A673 (cell line): ENCODE data around the gene COLEC12. TPM values are rescaled to one million over a fixed set of nuclear protein-coding genes. Genes with fewer than 3 reads are reported as not detected.

Experiments used
- BruUV-seq: library from RNA; stranded (reverse); fragments of 400-500 nt; replicated peaks from 2 replicates; lab custom pipeline; 2021; lab: Mats Ljungman, UMichigan
- CTCF ChIA-PET: fragments of 300-600 bp; sonication (Branson Sonifier 250); formaldehyde crosslinking; loops from one replicate; lab custom pipeline; 2022; ENCODE audit warnings: antibody characterized with exemption; lab: Charles Lee
- POLR2A ChIA-PET: fragments of 300-600 bp; sonication (Branson Sonifier 250); formaldehyde crosslinking; loops from one replicate; lab custom pipeline; 2022; ENCODE audit warnings: antibody characterized with exemption; ENCODE audit not compliant: low non-redundant PET; lab: Charles Lee
- DNase-seq: peaks from one replicate; pipeline ENCODE4 v3.0.0-alpha.2; 2015; ENCODE audit warnings: low spot score
- H3K27ac ChIP-seq: fragments of 200-600 bp; sonication (generic); 2 replicates; pipeline ENCODE4 v1.5.1; 2016; ENCODE audit warnings: mixed run types, low read depth, mild to moderate bottlenecking, mixed read lengths, antibody characterized with exemption, low read length; ENCODE audit not compliant: poor library complexity, severe bottlenecking
- H3K27me3 ChIP-seq: fragments of 200-600 bp; sonication (generic); replicated peaks from 2 replicates; pipeline ENCODE4 v1.6.1; 2017; ENCODE audit warnings: mixed run types, low read depth, mild to moderate bottlenecking, mixed read lengths, antibody characterized with exemption, low read length; ENCODE audit not compliant: insufficient read depth, poor library complexity
- H3K36me3 ChIP-seq: fragments of 200-600 bp; sonication (generic); 2 replicates; pipeline ENCODE4 v1.6.1; 2016; ENCODE audit warnings: mixed run types, mild to moderate bottlenecking, mixed read lengths, antibody characterized with exemption, low read length; ENCODE audit not compliant: insufficient read depth, poor library complexity, severe bottlenecking
- H3K4me1 ChIP-seq: fragments of 200-600 bp; sonication (generic); 2 replicates; pipeline ENCODE4 v1.6.1; 2017; ENCODE audit warnings: mixed run types, mild to moderate bottlenecking, mixed read lengths, antibody characterized with exemption, low read length; ENCODE audit not compliant: insufficient read depth, poor library complexity, severe bottlenecking
- H3K4me3 ChIP-seq: fragments of 200-600 bp; sonication (generic); 2 replicates; pipeline ENCODE4 v1.5.1; 2016; ENCODE audit warnings: low read depth, mixed run types, mild to moderate bottlenecking, mixed read lengths, low read length; ENCODE audit not compliant: poor library complexity, severe bottlenecking
- H3K9me3 ChIP-seq: fragments of 200-600 bp; sonication (generic); 2 replicates; pipeline ENCODE4 v1.6.1; 2016; ENCODE audit warnings: mixed run types, low read depth, mild to moderate bottlenecking, mixed read lengths, antibody characterized with exemption, low read length; ENCODE audit not compliant: poor library complexity, severe bottlenecking
- EZH2 ChIP-seq: fragments of 200-600 bp; sonication (generic); IDR thresholded peaks from 2 replicates; pipeline ENCODE4 v1.6.1; 2017; ENCODE audit warnings: borderline replicate concordance, low read depth, mild to moderate bottlenecking, mixed read lengths, antibody characterized with exemption, low read length; ENCODE audit not compliant: poor library complexity, severe bottlenecking
- intact Hi-C: fragments of 100-400 bp; cut with micrococcal nuclease; formaldehyde crosslinking; loops from one replicate; pipeline ENCODE4 v1.10.0; 2022; ENCODE audit not compliant: unreplicated experiment
- total RNA-seq: library from RNA; stranded (reverse); gene quantifications from 2 replicates; pipeline ENCODE4 v1.2.3, GENCODE V29; 2021
- TF ChIP-seq, protein P1 (sequence below): fragments of 300-800, 200-600 bp; sonication (generic); conservative IDR thresholded peaks from 2 replicates; pipeline ENCODE4 v1.5.1; 2017; ENCODE audit warnings: low read depth, mild to moderate bottlenecking, antibody characterized with exemption, low read length, moderate library complexity, mixed read lengths

The COLEC12 gene
- total RNA-seq, 1 experiment from 2014 or later: 0.86 TPM

GRCh38 chr18:400456-400855 is 100.0 kb downstream of the COLEC12 start:
- POLR2A ChIA-PET: no interaction called here
- no peak for DNase-seq
- H3K4me3 ChIP-seq: no peak overlapping the region
- BruUV-seq: no TSS peak
- intact Hi-C loops: no loop called here
- TF ChIP-seq, protein P1, sequence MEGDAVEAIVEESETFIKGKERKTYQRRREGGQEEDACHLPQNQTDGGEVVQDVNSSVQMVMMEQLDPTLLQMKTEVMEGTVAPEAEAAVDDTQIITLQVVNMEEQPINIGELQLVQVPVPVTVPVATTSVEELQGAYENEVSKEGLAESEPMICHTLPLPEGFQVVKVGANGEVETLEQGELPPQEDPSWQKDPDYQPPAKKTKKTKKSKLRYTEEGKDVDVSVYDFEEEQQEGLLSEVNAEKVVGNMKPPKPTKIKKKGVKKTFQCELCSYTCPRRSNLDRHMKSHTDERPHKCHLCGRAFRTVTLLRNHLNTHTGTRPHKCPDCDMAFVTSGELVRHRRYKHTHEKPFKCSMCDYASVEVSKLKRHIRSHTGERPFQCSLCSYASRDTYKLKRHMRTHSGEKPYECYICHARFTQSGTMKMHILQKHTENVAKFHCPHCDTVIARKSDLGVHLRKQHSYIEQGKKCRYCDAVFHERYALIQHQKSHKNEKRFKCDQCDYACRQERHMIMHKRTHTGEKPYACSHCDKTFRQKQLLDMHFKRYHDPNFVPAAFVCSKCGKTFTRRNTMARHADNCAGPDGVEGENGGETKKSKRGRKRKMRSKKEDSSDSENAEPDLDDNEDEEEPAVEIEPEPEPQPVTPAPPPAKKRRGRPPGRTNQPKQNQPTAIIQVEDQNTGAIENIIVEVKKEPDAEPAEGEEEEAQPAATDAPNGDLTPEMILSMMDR: no peak
- no peak for TF ChIP-seq EZH2
- peaks cover 6% of the 10 kb centered on the region for H3K4me1 ChIP-seq
- H3K27ac ChIP-seq: no peak overlapping the region
- H3K36me3 ChIP-seq: no peaks in the 10 kb centered on the region
- CTCF ChIA-PET: no interaction called here
- no peaks in the 10 kb centered on the region for H3K27me3 ChIP-seq
- no peaks in the 10 kb centered on the region for H3K9me3 ChIP-seq

DNA sequence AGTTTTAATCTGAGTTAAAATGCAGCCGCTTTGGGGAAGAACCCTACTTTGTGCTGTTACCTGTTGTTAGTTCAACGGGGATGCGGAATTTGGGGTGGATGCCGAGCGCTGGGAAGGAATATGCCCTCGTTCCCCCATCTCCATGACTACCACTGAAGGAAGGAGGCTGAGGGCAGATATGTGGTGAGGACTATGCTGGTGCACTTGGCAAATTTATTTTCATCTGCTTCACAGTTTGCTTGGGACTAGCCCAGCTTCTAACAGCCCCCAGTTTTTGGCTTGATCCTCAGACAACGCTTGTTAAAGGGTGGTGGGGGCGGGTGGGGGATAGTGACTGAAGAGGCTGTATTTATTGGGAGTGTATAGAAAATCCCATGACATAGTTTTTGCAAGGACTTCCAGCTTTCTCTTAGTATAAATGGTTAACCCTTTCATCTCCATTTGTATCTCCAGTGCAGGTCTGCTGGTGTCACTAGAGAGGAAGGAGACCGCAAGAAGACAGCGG is 100.8 kb downstream of the COLEC12 start:
- intact Hi-C loops: no loop called here
- BruUV-seq: no TSS peak
- DNase-seq: no peak
- TF ChIP-seq, protein P1: no peak
- TF ChIP-seq EZH2: no peak
- ChIA-PET CTCF (no interaction called here), POLR2A (no interaction called here)
- Histone ChIP-seq H3K27me3 (no peaks in the 10 kb centered on the region), H3K9me3 (no peaks in the 10 kb centered on the region), H3K4me3 (no peak overlapping the region), H3K27ac (no peak overlapping the region), H3K4me1 (peaks cover 13% of the 10 kb centered on the region), H3K36me3 (no peaks in the 10 kb centered on the region)

GRCh38 chr18:398935-399630 is 101.4 kb downstream of the COLEC12 start:
- Histone ChIP-seq H3K36me3 (no peaks in the 10 kb centered on the region), H3K27me3 (no peaks in the 10 kb centered on the region), H3K9me3 (no peaks in the 10 kb centered on the region), H3K4me1 (peaks cover 17% of the 10 kb centered on the region), H3K4me3 (no peak overlapping the region), H3K27ac (no peak overlapping the region)
- no TSS peak for BruUV-seq
- CTCF ChIA-PET: no interaction called here
- intact Hi-C loops: no loop called here
- no peak for TF ChIP-seq EZH2
- TF ChIP-seq, protein P1: no peak
- POLR2A ChIA-PET: no interaction called here
- no peak for DNase-seq
